HG02943 (cell line): ENCODE data around the gene ATXN3.
"Not testable (repeated sequence)": the region's sequence is repeated elsewhere in the genome, so short reads cannot be mapped to it uniquely, and the experiment has no call there.

Source experiments
- ATAC-seq: cut with Tn5 transposase; IDR thresholded peaks from one replicate; pipeline ENCODE4 v1.9.1; 2021; ENCODE audit warnings: mild to moderate bottlenecking, low read depth, moderate library complexity; ENCODE audit not compliant: unreplicated experiment

ATXN3 gene

DNA sequence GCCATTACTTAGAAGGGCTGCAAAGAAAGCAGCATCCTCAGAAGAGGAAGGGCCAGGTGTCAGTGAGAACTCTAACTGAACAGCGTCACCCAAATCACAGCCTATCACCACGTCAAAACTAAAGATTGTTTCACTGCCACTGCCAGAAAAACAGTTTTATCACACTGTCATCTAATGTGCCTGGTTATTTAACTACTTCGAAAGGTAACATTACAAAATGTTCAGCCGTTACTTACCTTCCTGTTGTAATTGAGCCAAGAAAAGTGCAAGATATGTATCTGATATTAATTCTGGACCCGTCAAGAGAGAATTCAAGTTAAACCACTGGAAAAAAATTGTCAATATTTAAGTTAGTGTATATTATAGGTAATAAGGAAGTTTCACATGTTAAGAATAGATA lies 17.9 kb downstream of the ATXN3 start:
- ATAC-seq: no peak

DNA sequence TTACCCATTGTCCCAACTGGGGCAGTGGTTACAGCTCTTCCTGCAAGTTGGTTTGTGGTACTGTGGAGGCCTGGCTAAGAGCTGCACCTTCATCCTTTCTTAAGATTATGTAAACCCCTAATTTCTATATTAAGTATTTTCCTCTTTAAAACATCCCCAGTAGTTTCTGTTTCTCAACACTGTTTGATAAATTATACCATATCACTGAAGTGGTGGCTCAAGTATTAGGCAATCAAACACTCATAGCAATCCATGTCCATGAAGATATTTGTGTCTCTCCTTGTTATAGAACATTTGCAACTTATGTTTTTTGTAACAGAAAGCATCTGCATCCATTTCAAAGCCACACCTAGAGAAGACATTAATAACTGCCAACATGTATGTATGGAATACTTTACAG lies 31.8 kb downstream of the ATXN3 start:
- no peak for ATAC-seq

DNA sequence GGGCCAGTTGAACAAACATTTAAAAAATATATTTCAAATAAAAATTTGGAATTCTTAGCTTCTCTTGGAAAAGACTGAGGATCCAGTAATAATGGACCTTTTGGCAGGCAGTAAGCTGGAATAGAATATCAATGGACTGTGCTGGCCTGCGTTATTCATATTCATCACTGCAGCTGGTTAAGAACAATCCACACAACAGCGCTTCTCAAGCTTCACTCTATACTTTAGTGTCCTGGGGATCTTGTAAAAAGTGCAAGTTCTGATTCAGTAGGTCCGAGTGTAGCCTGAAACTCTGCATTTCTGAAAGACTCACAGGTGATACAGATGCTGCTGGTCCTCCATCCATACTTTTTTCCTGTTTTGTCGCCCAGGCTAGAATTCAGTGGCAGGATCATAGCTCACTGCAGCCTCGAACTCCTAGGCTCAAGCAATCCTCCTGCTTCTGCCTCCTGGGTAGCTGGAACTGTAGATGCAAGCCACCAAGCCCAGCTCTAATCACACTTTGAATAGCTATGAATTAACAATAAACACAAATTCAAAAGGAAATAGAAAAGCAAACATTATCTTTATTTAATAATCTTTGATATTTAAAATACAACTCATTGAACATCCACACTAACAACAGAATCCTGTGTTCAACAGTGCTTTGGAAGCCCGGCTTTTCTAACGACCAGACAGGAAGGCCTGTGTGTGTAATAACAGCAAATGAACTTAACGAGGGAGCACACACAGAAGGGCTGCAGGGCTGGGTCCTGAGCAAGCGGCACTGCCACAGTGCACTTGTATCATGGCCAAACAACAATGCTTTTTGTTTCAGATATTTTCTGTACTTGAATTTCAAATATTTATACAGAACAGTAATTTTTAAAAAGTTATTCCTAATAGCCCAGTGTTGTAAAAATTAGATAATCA lies 48.1 kb downstream of the ATXN3 start:
- no peak for ATAC-seq

- ATAC-seq: no peak
These were observed 56.6 kb downstream of the ATXN3 start for GRCh38 chr14:92049781-92050180.

DNA sequence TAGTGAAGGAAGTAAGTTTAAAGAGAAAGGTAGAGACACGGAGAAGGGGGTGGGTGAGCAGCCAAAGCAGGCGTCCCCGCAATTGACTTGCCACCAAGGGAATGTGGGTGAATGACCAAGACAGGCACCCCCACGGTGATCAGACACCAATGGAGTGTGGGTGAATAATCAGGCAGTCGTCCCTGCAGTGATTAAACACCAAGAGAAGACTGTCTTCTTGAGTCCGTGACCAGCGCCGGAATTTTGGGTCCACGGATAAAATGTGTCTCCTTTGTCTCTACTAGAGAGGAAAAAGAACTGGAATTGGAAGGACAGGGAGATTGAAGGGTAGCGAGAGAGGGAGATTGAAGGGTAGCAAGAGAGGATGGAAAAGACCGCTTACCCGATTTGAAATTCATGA lies 57.2 kb downstream of the ATXN3 start:
- not testable (repeated sequence) for ATAC-seq

DNA sequence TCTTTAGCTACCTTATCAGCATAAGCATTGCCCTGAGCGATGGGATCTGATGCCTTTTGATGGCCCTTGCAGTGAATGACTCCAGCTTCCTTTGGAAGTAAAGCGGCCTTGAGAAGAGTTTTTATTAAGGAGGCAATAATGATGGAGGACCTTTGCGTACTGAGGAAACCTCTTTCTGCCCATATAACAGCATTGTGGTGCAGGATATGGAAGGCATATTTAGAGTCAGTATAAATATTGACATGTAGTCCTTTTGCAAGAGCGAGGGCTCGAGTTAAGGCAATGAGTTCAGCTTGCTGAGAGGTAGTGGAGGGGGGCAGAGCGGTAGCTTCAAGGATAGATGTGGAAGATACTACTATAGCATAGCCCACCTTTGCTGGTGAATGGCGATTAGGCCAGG lies 60.5 kb downstream of the ATXN3 start:
- ATAC-seq: not testable (repeated sequence)

GRCh38 chr14:92041766-92042165 lies 64.6 kb downstream of the ATXN3 start:
- not testable (repeated sequence) for ATAC-seq

GRCh38 chr14:92041203-92041602 lies 65.2 kb downstream of the ATXN3 start:
- no peak for ATAC-seq

- ATAC-seq: no peak
These were observed 65.8 kb downstream of the ATXN3 start for GRCh38 chr14:92040431-92041051.

GRCh38 chr14:92039719-92040430 lies 66.5 kb downstream of the ATXN3 start, which contains the start of gene TRIP11:
Gene TRIP11 (minus strand): TSS chr14:92040059. CDS start chr14:92039685, 374 bp downstream.
- ATAC-seq: peak; percentile 94

GRCh38 chr14:92039063-92039718 lies 67.2 kb downstream of the ATXN3 start:
- peak; percentile 26 for ATAC-seq

- no peak for ATAC-seq
These were observed 68.4 kb downstream of the ATXN3 start for GRCh38 chr14:92037989-92038388.

- no peak for ATAC-seq
These were observed 70.5 kb downstream of the ATXN3 start for GRCh38 chr14:92035890-92036289.

DNA sequence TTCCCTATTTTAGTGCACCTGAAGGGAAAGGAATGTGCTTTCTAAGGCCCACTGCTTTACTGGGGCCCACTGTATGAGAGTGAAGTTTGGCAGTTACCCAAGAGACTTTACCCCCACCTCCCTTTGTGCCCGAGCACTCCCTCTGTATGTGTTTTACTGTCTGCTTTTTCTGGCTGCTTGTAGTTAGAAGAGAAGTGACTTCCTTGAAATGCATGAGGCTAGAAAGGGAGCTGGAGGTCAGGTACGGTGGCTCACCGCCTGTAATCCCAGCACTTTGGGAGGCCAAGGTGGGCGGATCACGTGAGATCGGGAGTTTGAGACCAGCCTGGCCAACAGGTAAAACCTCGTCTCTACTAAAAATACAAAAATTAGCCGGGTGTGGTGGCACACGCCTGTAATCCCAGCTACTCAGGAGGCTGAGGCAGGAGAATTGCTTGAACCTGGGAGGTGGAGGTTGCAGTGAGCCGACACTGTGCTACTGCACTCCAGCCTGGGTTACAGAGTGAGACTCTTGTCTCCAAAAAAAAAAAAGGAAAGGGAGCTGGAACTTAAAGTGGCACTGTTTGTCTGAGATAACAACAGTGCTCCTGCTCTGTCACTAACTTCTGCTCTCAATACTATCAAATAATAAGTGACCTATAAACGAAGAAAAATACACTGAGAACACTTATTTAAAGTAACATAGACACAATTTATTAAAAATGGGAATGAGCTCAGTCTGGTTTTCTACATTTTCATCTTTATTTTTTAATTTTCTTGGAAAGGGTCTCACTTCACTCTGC lies 72.3 kb downstream of the ATXN3 start:
- ATAC-seq: no peak

DNA sequence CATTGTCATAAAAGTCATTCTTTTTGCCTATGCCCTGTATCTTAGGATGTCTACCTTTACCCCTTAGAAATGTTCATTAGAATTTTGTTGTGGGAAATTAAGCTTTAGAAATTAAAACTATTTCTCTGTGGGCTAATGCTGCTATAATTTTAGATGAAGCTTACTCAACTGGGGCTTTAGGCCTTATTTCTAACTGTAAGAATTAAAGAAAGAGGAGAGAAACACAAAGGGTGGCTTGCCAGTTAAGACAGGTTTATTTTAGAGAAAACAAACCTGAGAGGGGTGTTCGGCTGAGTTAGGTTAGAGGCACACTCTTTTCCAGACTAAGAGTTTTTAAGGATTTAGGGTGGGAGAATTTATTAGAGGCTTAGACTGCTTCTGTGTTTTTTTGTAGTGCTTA lies 72.9 kb downstream of the ATXN3 start:
- ATAC-seq: no peak

DNA sequence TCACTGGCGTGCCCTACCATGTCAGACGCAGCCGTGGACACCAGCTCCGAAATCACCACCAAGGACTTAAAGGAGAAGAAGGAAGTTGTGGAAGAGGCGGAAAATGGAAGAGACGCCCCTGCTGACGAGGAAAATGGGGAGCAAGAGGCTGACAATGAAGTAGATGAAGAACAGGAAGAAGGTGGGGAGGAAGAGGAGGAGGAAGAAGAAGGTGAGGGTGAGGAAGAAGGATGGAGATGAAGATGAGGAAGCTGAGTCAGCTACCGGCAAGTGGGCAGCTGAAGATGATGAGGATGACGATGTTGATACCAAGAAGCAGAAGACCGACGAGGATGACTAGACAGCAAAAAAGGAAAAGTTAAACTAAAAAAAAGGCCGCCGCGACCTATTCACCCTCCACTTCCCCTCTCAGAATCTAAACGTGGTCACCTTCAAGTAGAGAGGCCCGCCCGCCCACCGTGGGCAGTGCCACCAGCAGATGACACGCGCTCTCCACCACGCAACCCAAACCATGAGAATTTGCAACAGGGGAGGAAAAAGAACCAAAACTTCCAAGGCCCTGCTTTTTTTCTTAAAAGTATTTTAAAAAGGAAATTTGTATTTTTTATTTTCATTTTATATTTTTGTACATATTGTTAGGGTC lies 79.7 kb downstream of the ATXN3 start:
- ATAC-seq: no peak

GRCh38 chr14:92022036-92022435 lies 84.3 kb downstream of the ATXN3 start:
- no peak for ATAC-seq

- ATAC-seq: no peak
These were observed 84.9 kb downstream of the ATXN3 start for GRCh38 chr14:92021523-92021922.

DNA sequence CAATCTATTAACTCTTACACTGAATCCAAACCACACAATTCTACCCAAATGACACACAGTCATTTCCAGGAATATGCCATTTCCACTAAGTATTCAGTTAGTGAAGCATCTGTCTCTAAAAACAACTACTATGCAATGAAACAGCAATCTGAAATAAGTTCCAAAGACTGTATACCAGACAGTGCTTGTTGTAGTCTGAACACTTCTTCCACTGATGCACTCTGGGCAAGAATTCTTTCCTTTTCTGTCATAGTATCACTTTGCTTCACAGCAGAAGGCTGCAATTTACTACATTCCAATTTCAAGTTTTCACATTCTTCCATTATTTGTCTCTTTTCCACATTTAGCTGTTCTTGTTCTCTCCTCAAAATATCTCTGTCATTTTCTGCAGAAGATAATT lies 92.3 kb downstream of the ATXN3 start:
- ATAC-seq: no peak
